K562 (cell line): ENCODE results near the gene CLDND2. TPM values are rescaled to one million over a fixed set of nuclear protein-coding genes. Genes with fewer than 3 reads are reported as not detected.

Experiments used
- DPF2 ChIP-seq: fragments of 450-650 bp; IDR thresholded peaks from 2 replicates; pipeline ENCODE4 v1.6.1; 2016
- HDAC1 ChIP-seq, 2 experiments: fragments of 450-650 bp; IDR thresholded peaks; 2 replicates each; pipeline ENCODE4 v1.6.1; 2016 to 2017; ENCODE audit warnings: inconsistent platforms in 1 of 2, mild to moderate bottlenecking in 1 of 2, moderate library complexity in 1 of 2
- KDM1A ChIP-seq, 2 experiments: fragments of 450-650 bp; IDR thresholded peaks; 2 replicates each; pipeline ENCODE4 v1.6.1; 2016; ENCODE audit warnings: mild to moderate bottlenecking in 2 of 2
- MBD2 ChIP-seq: sonication (generic); IDR thresholded peaks from 2 replicates; pipeline ENCODE4 v1.6.1; 2016; ENCODE audit warnings: low read depth, borderline replicate concordance
- OTX1 ChIP-seq: fragments of 450-650 bp; formaldehyde crosslinking; IDR thresholded peaks from 2 replicates; pipeline ENCODE4 v1.4.0; 2022; ENCODE audit warnings: mild to moderate bottlenecking
- POLR2AphosphoS5 ChIP-seq: IDR thresholded peaks from 2 replicates; pipeline ENCODE4 v1.6.1; 2011; ENCODE audit warnings: mild to moderate bottlenecking, low read depth, low read length, moderate library complexity; ENCODE audit not compliant: control insufficient read depth, insufficient read depth
- RBM25 ChIP-seq: fragments of 200-400 bp; formaldehyde crosslinking; IDR thresholded peaks from 2 replicates; pipeline ENCODE4 v1.6.1; 2018; ENCODE audit warnings: low read length, low read depth, moderate library complexity; ENCODE audit not compliant: severe bottlenecking
- TAL1 ChIP-seq: fragments of 450-650 bp; IDR thresholded peaks from 2 replicates; pipeline ENCODE4 v1.6.1; 2016; ENCODE audit warnings: mild to moderate bottlenecking
- ZFP36 ChIP-seq: fragments of 150-350 bp; IDR thresholded peaks from 2 replicates; pipeline ENCODE4 v1.6.1; 2018; ENCODE audit warnings: low read length, low read depth; ENCODE audit not compliant: partially characterized antibody
- ZNF584 ChIP-seq: fragments of 200-800 bp; sonication (Bioruptor generic); IDR thresholded peaks from 2 replicates; pipeline ENCODE4 v1.6.1; 2016; ENCODE audit warnings: low read depth, mild to moderate bottlenecking, missing genetic modification characterization, missing compliant biosample characterization
- polyA plus RNA-seq, 8 experiments: library from polyadenylated mRNA; depleted of rRNA in 4 of 8; stranded (reverse) in 5 of 8; unstranded in 3 of 8; fragments of >200 nt; fragmentation: Nextera tagmentation in 2 of 8; fragmentation: Illumina TruSeq in 1 of 8; extraction: Ambion mirVana in 2 of 8; extraction: Trizol in 1 of 8; gene quantifications; 2 replicates each; pipeline versions ENCODE4 v1.2.1 to v1.2.3, GENCODE V29; 2011 to 2014; ENCODE audit warnings: inconsistent platforms in 1 of 8, missing spikeins in 1 of 8
- total RNA-seq, 7 experiments: library from RNA; depleted of rRNA in 6 of 7; stranded (reverse); fragments of >200 nt in 6 of 7; fragmentation: Illumina TruSeq in 2 of 7; extraction: Trizol in 2 of 7; gene quantifications; 2 replicates each; pipeline versions ENCODE4 v1.2.1 to v1.2.3, GENCODE V29; 2011 to 2021; ENCODE audit warnings: low replicate concordance in 1 of 7

CLDND2 gene
- total and polyA plus RNA-seq, 9 of the 15 experiments (the other 6 are each of a cell fraction or from before 2014, with no cell fraction given), result 0.45 to 4.0 (median 1.2) TPM; not detected in 3

DNA sequence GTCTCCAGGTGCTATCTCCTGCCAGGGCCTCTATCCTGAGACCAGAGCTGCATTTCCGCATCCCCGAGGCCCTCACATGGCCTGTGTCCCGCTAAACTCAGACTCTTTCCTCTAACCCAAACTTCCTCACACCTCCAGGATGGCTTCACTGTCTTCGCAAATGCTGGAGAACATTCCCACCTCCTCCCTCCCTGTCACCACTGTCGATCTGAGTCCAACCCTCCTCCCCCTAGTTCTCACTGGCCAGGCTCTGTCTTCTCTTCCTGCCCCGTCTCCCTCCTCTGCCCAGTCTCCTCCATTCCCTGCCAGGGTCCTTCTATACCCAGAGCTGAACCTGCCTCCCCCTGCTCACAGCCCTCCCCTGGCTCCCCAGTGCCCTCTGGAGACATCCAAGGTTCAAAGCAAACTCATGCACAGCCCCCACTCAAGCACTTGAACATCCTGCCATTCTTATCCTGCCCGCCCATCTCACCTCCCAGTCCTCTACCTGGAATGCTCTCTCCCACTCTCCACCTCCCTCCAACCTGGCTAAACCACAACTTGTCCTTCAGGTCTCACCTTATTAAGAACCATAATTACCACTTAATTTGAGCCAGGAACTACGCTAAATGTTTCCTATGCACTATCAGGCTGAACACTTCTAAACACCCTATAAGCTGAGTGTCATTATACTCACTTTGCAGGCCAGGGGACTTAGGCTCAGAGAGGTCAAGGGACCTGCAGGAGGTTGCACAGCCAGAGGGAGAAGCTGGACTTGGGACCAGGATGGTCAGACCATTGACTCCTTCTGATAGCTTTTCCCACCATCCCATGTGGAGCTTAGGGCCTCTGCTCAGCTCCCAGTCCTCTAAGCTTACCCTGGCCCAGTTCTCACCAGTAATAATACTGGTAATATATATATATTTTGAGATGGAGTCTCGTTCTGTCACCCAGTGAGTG lies 25.9 kb downstream of the CLDND2 start (continued):
- TF ChIP-seq OTX1 (CRISPR knock-in tag), result peak; percentile 34; the same call in 1 of the 2 replicates
- no peak for TF ChIP-seq ZNF584
- TF ChIP-seq ZFP36, result peak; percentile 93
- peak; percentile 94 for TF ChIP-seq RBM25
- no peak for TF ChIP-seq MBD2
- peak; percentile 27; the same call in 1 of the 2 replicates for TF ChIP-seq DPF2
- 0 out of 2 replicates have a peak, but pooled peaks have one; percentile 6 for TF ChIP-seq TAL1
- TF ChIP-seq KDM1A (IDR thresholded peaks at IDR 0.05), result peak; percentile 67 to 81; a peak in 3 of 4 replicates
- TF ChIP-seq HDAC1 (IDR thresholded peaks at IDR 0.05), result 0 out of 4 replicates have a peak, but pooled peaks of 1 of the 2 experiments have one; percentile 19
- no peak for TF ChIP-seq POLR2AphosphoS5
